Central memory CD8-positive, alpha-beta T cell (primary cell): ENCODE data around the gene BLTP3A.
"Not testable (repeated sequence)": the region's sequence is repeated elsewhere in the genome, so short reads cannot be mapped to it uniquely, and the experiment has no call there.

Experiments
- ATAC-seq: fragments of 150-1000 bp; cut with Tn5 transposase; replicated peaks from 2 replicates; pipeline ENCODE4 v1.10.0; 2022; ENCODE audit warnings: mild to moderate bottlenecking, moderate FRiP score, moderate number of reproducible peaks; ENCODE audit not compliant: poor library complexity, severe bottlenecking; ENCODE audit errors: extremely low read depth
- DNase-seq, 2 donors: peaks; one replicate each; pipeline ENCODE4 v3.0.0; 2021; ENCODE audit warnings: low spot score in 2 of 2
- H3K27ac Mint-ChIP-seq: one replicate; pipeline ENCODE4 v1.8.0; 2022; ENCODE audit warnings: low read depth, mild to moderate bottlenecking, moderate library complexity, mixed read lengths
- H3K27me3 Mint-ChIP-seq: one replicate; pipeline ENCODE4 v1.8.0; 2022; ENCODE audit warnings: mixed read lengths
- H3K36me3 Mint-ChIP-seq: one replicate; pipeline ENCODE4 v1.8.0; 2022; ENCODE audit warnings: mild to moderate bottlenecking, moderate library complexity, mixed read lengths; ENCODE audit not compliant: insufficient read depth
- H3K4me1 Mint-ChIP-seq: one replicate; pipeline ENCODE4 v1.8.0; 2022; ENCODE audit warnings: mixed read lengths
- H3K4me3 Mint-ChIP-seq: one replicate; pipeline ENCODE4 v1.8.0; 2022; ENCODE audit warnings: mild to moderate bottlenecking, moderate library complexity, mixed read lengths
- H3K9me3 Mint-ChIP-seq: one replicate; pipeline ENCODE4 v1.8.0; 2022; ENCODE audit warnings: mixed read lengths

Gene BLTP3A

GRCh38 chr6:34804543-34804942 is 12.7 kb downstream of the BLTP3A start:
- Mint-ChIP-seq H3K36me3 (peaks cover 5% of the 10 kb centered on the region), H3K27ac (no peak overlapping the region)

DNA sequence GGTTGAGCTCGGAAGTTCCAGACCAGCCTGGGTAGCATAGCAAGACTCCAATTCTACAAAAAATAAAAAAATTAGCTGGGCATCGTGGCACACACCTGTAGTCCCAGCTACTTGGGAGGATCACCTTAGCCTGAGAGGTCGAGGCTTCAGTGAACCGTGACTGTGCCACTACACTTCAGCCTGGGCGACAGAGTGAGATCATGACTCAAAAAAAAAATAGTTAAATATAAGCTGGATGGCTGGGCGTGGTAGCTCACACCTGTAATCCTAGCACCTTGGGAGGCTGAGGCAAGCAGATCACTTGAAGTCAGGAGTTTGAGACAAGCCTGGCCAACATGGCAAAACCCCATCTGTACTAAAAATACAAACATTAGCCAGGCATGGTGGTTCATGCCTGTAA is 13.2 kb downstream of the BLTP3A start:
- H3K4me3 Mint-ChIP-seq, H3K9me3 Mint-ChIP-seq, ATAC-seq, H3K27me3 Mint-ChIP-seq, H3K36me3 Mint-ChIP-seq, H3K27ac Mint-ChIP-seq, DNase-seq: not testable (repeated sequence)
- H3K4me1 Mint-ChIP-seq: peaks cover 16% of the 10 kb centered on the region

More at GRCh38 chr6:34804543-34804942, 12.7 kb downstream of the BLTP3A start:
- Mint-ChIP-seq H3K4me1 (peaks cover 17% of the 10 kb centered on the region), H3K27me3 (no peaks in the 10 kb centered on the region), H3K4me3 (no peak overlapping the region), H3K9me3 (no peaks in the 10 kb centered on the region)
- ATAC-seq (no peak), DNase-seq (no peak)

GRCh38 chr6:34806738-34807453 is 15.0 kb downstream of the BLTP3A start:
- H3K9me3 Mint-ChIP-seq: no peaks in the 10 kb centered on the region
- no peaks in the 10 kb centered on the region for H3K27me3 Mint-ChIP-seq
- H3K4me3 Mint-ChIP-seq: no peak overlapping the region
- ATAC-seq: no peak
- no peak for DNase-seq
- peaks cover 2% of the 10 kb centered on the region for H3K36me3 Mint-ChIP-seq
- H3K4me1 Mint-ChIP-seq: peaks cover 12% of the 10 kb centered on the region
- H3K27ac Mint-ChIP-seq: no peak overlapping the region

GRCh38 chr6:34808473-34808872 is 16.6 kb downstream of the BLTP3A start:
- not testable (repeated sequence) for H3K4me3 Mint-ChIP-seq, H3K27ac Mint-ChIP-seq, H3K36me3 Mint-ChIP-seq, ATAC-seq, H3K9me3 Mint-ChIP-seq, H3K27me3 Mint-ChIP-seq, DNase-seq
- H3K4me1 Mint-ChIP-seq: peaks cover 12% of the 10 kb centered on the region

GRCh38 chr6:34809419-34809818 is 17.5 kb downstream of the BLTP3A start:
- H3K27ac Mint-ChIP-seq, H3K9me3 Mint-ChIP-seq, H3K27me3 Mint-ChIP-seq, H3K4me3 Mint-ChIP-seq, ATAC-seq, DNase-seq, H3K36me3 Mint-ChIP-seq: not testable (repeated sequence)
- H3K4me1 Mint-ChIP-seq: peaks cover 12% of the 10 kb centered on the region

- no peaks in the 10 kb centered on the region for H3K27me3 Mint-ChIP-seq
- H3K9me3 Mint-ChIP-seq: no peaks in the 10 kb centered on the region
- H3K4me1 Mint-ChIP-seq: peaks cover 12% of the 10 kb centered on the region
- no peak overlapping the region for H3K4me3 Mint-ChIP-seq
- DNase-seq (no peak), ATAC-seq (no peak)
- peaks cover 2% of the 10 kb centered on the region for H3K36me3 Mint-ChIP-seq
- no peak overlapping the region for H3K27ac Mint-ChIP-seq
These were observed 18.4 kb downstream of the BLTP3A start for GRCh38 chr6:34810017-34810882.

DNA sequence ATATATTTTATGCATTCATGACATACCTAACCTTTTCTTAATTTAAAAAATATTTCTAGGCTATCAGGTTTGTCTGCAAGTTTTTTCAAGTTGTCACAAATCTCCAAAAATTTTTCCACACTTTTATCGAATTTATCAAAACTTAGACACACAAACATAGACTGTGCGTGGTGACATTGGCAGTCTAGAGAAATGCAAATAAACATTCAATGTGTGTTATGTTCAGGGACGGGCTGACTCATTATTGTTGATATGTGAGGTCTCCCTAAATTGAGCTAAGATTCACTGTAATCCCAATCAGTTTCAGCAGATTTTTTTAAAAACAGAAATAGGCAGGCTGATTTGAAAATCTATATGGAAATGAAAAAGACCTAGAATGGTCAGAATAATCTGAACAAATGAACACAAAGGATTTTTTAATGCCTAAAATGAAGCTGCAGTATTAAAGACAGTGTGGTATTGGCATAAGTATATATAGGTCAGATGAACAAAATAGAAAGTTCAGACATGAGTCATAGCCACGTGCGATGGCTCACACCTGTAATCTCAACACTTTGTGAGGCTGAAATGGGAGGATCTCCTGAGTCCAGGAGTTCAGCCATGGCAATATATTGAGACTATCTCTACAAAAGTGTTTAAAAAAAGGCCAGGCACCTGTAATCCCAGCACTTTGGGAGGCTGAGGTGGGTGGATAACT is 19.2 kb downstream of the BLTP3A start:
- DNase-seq: no peak
- peaks cover 2% of the 10 kb centered on the region for H3K36me3 Mint-ChIP-seq
- H3K4me3 Mint-ChIP-seq: no peak overlapping the region
- H3K27me3 Mint-ChIP-seq: no peaks in the 10 kb centered on the region
- peaks cover 12% of the 10 kb centered on the region for H3K4me1 Mint-ChIP-seq
- ATAC-seq: no peak
- no peaks in the 10 kb centered on the region for H3K9me3 Mint-ChIP-seq
- no peak overlapping the region for H3K27ac Mint-ChIP-seq

DNA sequence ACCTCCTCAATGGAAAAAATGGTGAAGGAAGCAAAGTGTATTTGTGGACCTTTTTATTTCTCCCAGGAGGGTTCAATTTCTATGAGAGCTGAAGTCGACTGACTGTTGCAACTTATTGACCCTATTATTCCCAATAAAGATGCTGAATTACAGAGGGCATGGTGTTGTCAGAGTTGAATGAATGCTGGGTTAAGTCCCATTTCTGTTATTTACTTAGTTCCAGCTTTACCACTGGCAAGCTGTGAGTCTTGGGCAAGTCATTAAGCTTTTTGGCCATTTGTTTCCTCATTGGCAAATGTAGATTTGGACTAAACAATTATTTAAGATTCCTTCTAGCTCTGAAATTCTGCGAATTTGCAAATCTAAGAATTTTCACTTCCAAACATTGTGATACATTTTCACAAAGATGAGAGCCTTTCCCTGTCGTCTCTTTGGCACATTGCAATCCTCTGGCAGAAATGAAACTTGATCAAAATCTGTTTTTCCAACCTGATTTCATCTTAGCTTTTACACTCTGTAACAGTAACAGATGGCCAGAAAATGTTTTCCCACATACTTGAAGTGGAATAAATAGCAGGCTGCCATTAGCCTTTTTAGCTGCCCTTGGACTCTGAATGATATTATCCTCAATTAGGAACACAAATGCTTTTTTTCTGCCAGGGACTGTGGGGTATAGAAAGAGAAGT is 21.3 kb downstream of the BLTP3A start:
- DNase-seq (no peak), ATAC-seq (no peak)
- Mint-ChIP-seq H3K9me3 (no peaks in the 10 kb centered on the region), H3K27me3 (no peaks in the 10 kb centered on the region), H3K4me1 (peaks cover 7% of the 10 kb centered on the region), H3K36me3 (peaks cover 4% of the 10 kb centered on the region), H3K4me3 (no peak overlapping the region), H3K27ac (no peak overlapping the region)

DNA sequence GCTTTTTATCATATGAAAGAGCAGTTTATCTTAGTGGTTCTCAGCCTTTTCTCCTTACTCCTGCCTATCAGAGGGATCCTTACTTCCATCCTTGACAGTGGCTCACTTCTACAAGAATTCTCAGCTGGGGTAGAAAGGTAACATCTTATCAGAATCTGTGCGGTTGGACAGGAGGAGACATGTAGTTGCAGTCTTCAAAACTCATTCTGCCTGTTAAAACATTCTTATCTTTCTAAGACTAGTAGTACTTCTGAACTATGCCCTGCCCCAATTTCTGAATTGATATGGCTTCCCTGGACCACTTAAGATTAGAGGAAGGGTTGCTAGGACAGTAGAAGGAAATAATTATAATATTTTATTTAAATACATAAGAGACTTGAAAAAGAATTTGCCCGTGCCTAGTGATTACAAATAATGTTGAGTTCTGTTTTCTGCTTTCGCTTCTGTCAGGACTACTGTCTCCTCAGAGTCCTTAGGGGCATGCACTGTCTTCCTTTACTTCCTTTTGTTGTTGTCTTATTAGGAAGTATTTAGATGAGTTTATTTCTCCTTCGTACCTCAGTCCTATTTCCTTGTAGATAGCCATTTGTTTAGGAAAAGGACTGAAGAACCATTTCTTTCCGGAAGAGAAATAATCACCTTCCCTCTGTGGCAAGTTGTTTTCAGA is 24.9 kb downstream of the BLTP3A start:
- H3K4me1 Mint-ChIP-seq: peaks cover 19% of the 10 kb centered on the region
- H3K36me3 Mint-ChIP-seq: peaks cover 3% of the 10 kb centered on the region
- no peak overlapping the region for H3K4me3 Mint-ChIP-seq
- no peak for ATAC-seq
- H3K9me3 Mint-ChIP-seq: no peaks in the 10 kb centered on the region
- H3K27ac Mint-ChIP-seq: peak overlapping the region; percentile 19
- H3K27me3 Mint-ChIP-seq: no peaks in the 10 kb centered on the region
- DNase-seq: no peak

GRCh38 chr6:34817446-34817845 is 25.6 kb downstream of the BLTP3A start:
- peaks cover 5% of the 10 kb centered on the region for H3K36me3 Mint-ChIP-seq
- no peak for DNase-seq
- no peak overlapping the region for H3K4me3 Mint-ChIP-seq
- H3K9me3 Mint-ChIP-seq: no peaks in the 10 kb centered on the region
- H3K27me3 Mint-ChIP-seq: no peaks in the 10 kb centered on the region
- H3K4me1 Mint-ChIP-seq: peaks cover 19% of the 10 kb centered on the region
- H3K27ac Mint-ChIP-seq: peak overlapping the region; percentile 19
- no peak for ATAC-seq

DNA sequence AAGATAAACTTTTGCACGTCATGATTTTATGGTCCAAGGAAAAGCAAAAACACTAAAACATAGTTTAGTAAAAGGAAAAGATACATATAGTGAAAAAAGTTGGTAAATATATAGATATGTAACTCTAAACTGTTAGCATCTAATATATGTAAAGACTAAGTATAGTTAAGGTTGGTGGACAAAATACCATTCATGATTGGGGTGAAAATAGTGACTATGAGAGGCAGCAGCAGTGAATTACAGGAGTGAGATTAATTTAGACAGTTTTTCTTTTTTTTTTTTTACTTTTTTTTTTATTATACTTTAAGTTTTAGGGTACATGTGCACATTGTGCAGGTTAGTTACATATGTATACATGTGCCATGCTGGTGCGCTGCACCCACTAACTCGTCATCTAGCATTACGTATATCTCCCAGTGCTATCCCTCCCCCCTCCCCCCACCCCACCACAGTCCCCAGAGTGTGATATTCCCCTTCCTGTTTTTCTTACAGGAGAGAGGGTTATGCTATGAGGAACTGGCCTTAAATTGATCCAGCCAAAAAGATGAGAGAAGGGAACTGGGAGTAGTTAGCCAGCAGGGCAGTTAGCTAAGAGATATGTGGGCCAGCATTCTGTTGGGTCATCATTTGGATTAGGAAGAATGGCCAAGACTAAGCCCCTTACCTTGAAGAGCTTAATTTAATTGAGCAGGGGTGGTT is 27.1 kb downstream of the BLTP3A start:
- Mint-ChIP-seq H3K36me3 (peaks cover 16% of the 10 kb centered on the region), H3K4me1 (peaks cover 19% of the 10 kb centered on the region)
- not testable (repeated sequence) for H3K4me3 Mint-ChIP-seq, DNase-seq, H3K9me3 Mint-ChIP-seq, ATAC-seq, H3K27ac Mint-ChIP-seq, H3K27me3 Mint-ChIP-seq
